Astrocyte (in vitro differentiated cells and primary cell): Measurements from ENCODE around the gene DYRK3. TPM values are rescaled to one million over a fixed set of nuclear protein-coding genes. Genes with fewer than 3 reads are reported as not detected.

Source experiments
- DNase-seq: peaks from one replicate; pipeline ENCODE4 v3.0.0-alpha.2; 2010; ENCODE audit warnings: low read depth
- FAIRE-seq: peaks from 2 replicates; lab custom pipeline; 2011; peaks lifted over from hg19 to GRCh38; lab: Jason Lieb, UNC
- H2AFZ ChIP-seq: 2 replicates; pipeline ENCODE4 v1.6.0; 2012; ENCODE audit warnings: low read depth, low read length, inconsistent platforms
- H3K27ac ChIP-seq: 2 replicates; pipeline ENCODE4 v1.5.1; 2011; ENCODE audit warnings: low read depth, low read length, inconsistent platforms
- H3K27me3 ChIP-seq: 2 replicates; pipeline ENCODE4 v1.6.0; 2011; ENCODE audit warnings: low read length, inconsistent platforms; ENCODE audit not compliant: insufficient read depth
- H3K36me3 ChIP-seq: 2 replicates; pipeline ENCODE4 v1.5.1; 2011; ENCODE audit warnings: low read length, inconsistent platforms; ENCODE audit not compliant: insufficient read depth
- H3K4me1 ChIP-seq: 2 replicates; pipeline ENCODE4 v1.5.1; 2011; ENCODE audit warnings: low read length, inconsistent platforms; ENCODE audit not compliant: insufficient read depth
- H3K4me2 ChIP-seq: 2 replicates; pipeline ENCODE4 v1.6.0; 2012; ENCODE audit warnings: low read length, inconsistent platforms
- H3K4me3 ChIP-seq: 2 replicates; pipeline ENCODE4 v1.5.1; 2011; ENCODE audit warnings: low read depth, mild to moderate bottlenecking, low read length, inconsistent platforms; ENCODE audit not compliant: insufficient read depth
- H3K79me2 ChIP-seq: 2 replicates; pipeline ENCODE4 v1.6.0; 2012; ENCODE audit warnings: mild to moderate bottlenecking, low read length, inconsistent platforms; ENCODE audit not compliant: insufficient read depth
- H3K9ac ChIP-seq: 2 replicates; pipeline ENCODE4 v1.6.0; 2012; ENCODE audit warnings: mild to moderate bottlenecking, low read length, inconsistent platforms
- H3K9me3 ChIP-seq: 2 replicates; pipeline ENCODE4 v1.5.1; 2012; ENCODE audit warnings: low read depth, mild to moderate bottlenecking, low read length, inconsistent platforms; ENCODE audit not compliant: insufficient read depth
- H4K20me1 ChIP-seq: 2 replicates; pipeline ENCODE4 v1.6.0; 2012; ENCODE audit warnings: low read length, inconsistent platforms; ENCODE audit not compliant: insufficient read depth
- H3K27ac Mint-ChIP-seq: one replicate; pipeline ENCODE4 v1.8.0; 2021; ENCODE audit warnings: mild to moderate bottlenecking, mixed read lengths; ENCODE audit not compliant: unreplicated experiment
- H3K27me3 Mint-ChIP-seq: one replicate; pipeline ENCODE4 v1.8.0; 2021; ENCODE audit warnings: low read depth, mixed read lengths; ENCODE audit not compliant: unreplicated experiment
- H3K36me3 Mint-ChIP-seq: one replicate; pipeline ENCODE4 v1.8.0; 2021; ENCODE audit warnings: low read depth, mixed read lengths; ENCODE audit not compliant: unreplicated experiment
- H3K4me1 Mint-ChIP-seq: one replicate; pipeline ENCODE4 v1.8.0; 2021; ENCODE audit warnings: low read depth, mixed read lengths; ENCODE audit not compliant: unreplicated experiment
- H3K4me3 Mint-ChIP-seq: one replicate; pipeline ENCODE4 v1.8.0; 2021; ENCODE audit warnings: mild to moderate bottlenecking, moderate library complexity, mixed read lengths; ENCODE audit not compliant: unreplicated experiment
- H3K9me3 Mint-ChIP-seq: one replicate; pipeline ENCODE4 v1.8.0; 2021; ENCODE audit warnings: mild to moderate bottlenecking, mixed read lengths; ENCODE audit not compliant: unreplicated experiment
- CTCF ChIP-seq: IDR thresholded peaks from 2 replicates; pipeline ENCODE4 v1.5.1; 2011; ENCODE audit warnings: low read depth, mild to moderate bottlenecking, inconsistent platforms, low read length, moderate library complexity; ENCODE audit not compliant: insufficient read depth
- EZH2 ChIP-seq: IDR thresholded peaks from 2 replicates; pipeline ENCODE4 v1.6.1; 2012; ENCODE audit warnings: mild to moderate bottlenecking, low read length, inconsistent platforms; ENCODE audit not compliant: insufficient read depth
- total RNA-seq: library from RNA; stranded (reverse); gene quantifications from 2 replicates; pipeline ENCODE4 v1.2.1, GENCODE V29; 2021

Gene DYRK3
- total RNA-seq, 1 donor from 2014 or later = 8.2 TPM

- no peak overlapping the region for H3K27ac Mint-ChIP-seq
- Histone ChIP-seq H2AFZ (no peak overlapping the region), H3K9me3 (no peaks in the 10 kb centered on the region), H4K20me1 (peaks cover 100% of the 10 kb centered on the region), H3K79me2 (peaks cover 100% of the 10 kb centered on the region), H3K4me3 (no peak overlapping the region), H3K27me3 (no peaks in the 10 kb centered on the region), H3K9ac (no peak overlapping the region), H3K36me3 (no peaks in the 10 kb centered on the region), H3K4me2 (no peak overlapping the region), H3K27ac (no peak overlapping the region), H3K4me1 (peaks cover 29% of the 10 kb centered on the region)
- TF ChIP-seq EZH2 = no peak
- no peaks in the 10 kb centered on the region for H3K9me3 Mint-ChIP-seq
- FAIRE-seq (no peak), DNase-seq (no peak)
- peaks cover 52% of the 10 kb centered on the region for H3K4me1 Mint-ChIP-seq
- no peaks in the 10 kb centered on the region for H3K27me3 Mint-ChIP-seq
- peaks cover 9% of the 10 kb centered on the region for H3K36me3 Mint-ChIP-seq
- no peak overlapping the region for H3K4me3 Mint-ChIP-seq
Measured at GRCh38 chr1:206696812-206697585, 61.7 kb downstream of the DYRK3 start.

- H4K20me1 ChIP-seq = peaks cover 100% of the 10 kb centered on the region
- Mint-ChIP-seq H3K27ac (no peak overlapping the region), H3K36me3 (peaks cover 7% of the 10 kb centered on the region), H3K4me3 (no peak overlapping the region), H3K4me1 (peaks cover 48% of the 10 kb centered on the region), H3K27me3 (no peaks in the 10 kb centered on the region), H3K9me3 (no peaks in the 10 kb centered on the region)
- no peak overlapping the region for H3K4me2 ChIP-seq
- no peak overlapping the region for H3K4me3 ChIP-seq
- peaks cover 100% of the 10 kb centered on the region for H3K79me2 ChIP-seq
- H2AFZ ChIP-seq = no peak overlapping the region
- no peaks in the 10 kb centered on the region for H3K36me3 ChIP-seq
- H3K27ac ChIP-seq = no peak overlapping the region
- peaks cover 19% of the 10 kb centered on the region for H3K4me1 ChIP-seq
- FAIRE-seq = no peak
- H3K9ac ChIP-seq = no peak overlapping the region
- no peak for DNase-seq
- H3K9me3 ChIP-seq = no peaks in the 10 kb centered on the region
- no peaks in the 10 kb centered on the region for H3K27me3 ChIP-seq
- TF ChIP-seq CTCF (no peak), EZH2 (no peak)
Measured at GRCh38 chr1:206698011-206698410, 62.7 kb downstream of the DYRK3 start.

Other genes with a start within 250 kb of the DYRK3 start
- 15.5 and 17.0 TPM in 2 replicates for gene IKBKE, start 165.1 kb upstream of the DYRK3 start, total RNA-seq
- 0.43 and 0.53 TPM in 2 replicates for gene RASSF5, start 128.0 kb upstream of the DYRK3 start, total RNA-seq
- gene EIF2D, start 23.1 kb upstream of the DYRK3 start, total RNA-seq = 27.3 and 33.6 TPM in 2 replicates
- 104 and 108 TPM in 2 replicates for gene MAPKAPK2, start 49.4 kb downstream of the DYRK3 start, total RNA-seq
- gene IL19, start 135.2 kb downstream of the DYRK3 start, total RNA-seq = 0.23 TPM in 1 of 2 replicates, not detected in the other
- gene IL10, start 137.0 kb downstream of the DYRK3 start, total RNA-seq = not detected in 2 replicates
- not detected in 2 replicates for gene IL20, start 230.1 kb downstream of the DYRK3 start, total RNA-seq